ENCODE measurements around the gene MLLT1.

DNA sequence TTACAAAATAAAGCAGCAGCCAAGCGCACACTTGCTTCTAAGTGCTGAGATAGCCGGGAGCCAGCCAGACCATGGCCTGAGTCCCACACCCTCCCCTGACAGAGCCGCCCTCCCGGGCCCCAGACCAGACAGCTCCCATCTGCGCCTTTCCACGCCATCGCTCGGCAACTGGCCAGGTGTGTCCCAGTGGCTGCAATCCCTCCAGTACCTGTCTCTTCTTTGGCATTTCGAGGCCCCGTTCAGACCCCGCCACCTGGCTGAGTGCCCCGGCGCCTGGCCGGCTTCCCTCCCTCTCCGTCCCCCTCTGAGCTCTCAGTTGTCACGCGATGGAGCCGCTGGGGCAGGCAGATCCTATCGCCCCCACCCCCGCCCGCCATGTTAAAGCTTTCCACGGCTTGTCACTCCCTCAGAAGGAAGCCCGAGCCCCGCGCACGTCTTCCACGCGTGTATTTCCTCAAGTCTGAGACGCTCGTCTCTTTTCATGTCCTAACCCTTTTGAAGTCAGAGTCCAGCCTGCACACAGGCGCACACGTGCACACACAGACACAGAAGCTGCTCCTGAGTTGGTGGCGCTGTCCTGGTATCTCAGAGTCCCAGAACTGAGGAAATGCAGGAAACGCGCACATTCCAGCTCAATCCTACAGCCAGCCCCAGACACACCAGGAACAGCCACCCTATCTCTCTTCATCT is 7.9 kb downstream of the MLLT1 start:
- TF ChIP-seq, protein P1, sequence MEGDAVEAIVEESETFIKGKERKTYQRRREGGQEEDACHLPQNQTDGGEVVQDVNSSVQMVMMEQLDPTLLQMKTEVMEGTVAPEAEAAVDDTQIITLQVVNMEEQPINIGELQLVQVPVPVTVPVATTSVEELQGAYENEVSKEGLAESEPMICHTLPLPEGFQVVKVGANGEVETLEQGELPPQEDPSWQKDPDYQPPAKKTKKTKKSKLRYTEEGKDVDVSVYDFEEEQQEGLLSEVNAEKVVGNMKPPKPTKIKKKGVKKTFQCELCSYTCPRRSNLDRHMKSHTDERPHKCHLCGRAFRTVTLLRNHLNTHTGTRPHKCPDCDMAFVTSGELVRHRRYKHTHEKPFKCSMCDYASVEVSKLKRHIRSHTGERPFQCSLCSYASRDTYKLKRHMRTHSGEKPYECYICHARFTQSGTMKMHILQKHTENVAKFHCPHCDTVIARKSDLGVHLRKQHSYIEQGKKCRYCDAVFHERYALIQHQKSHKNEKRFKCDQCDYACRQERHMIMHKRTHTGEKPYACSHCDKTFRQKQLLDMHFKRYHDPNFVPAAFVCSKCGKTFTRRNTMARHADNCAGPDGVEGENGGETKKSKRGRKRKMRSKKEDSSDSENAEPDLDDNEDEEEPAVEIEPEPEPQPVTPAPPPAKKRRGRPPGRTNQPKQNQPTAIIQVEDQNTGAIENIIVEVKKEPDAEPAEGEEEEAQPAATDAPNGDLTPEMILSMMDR (IDR thresholded peaks at IDR 0.05) = peak in 1 of 4 experiments; percentile 7
- no peak for TF ChIP-seq POLR2A (IDR thresholded peaks at IDR 0.05)

Measured in uterus (tissue), 2 donors.